Nucleus accumbens (tissue), 56 donors: Measurements from ENCODE around the gene ARL14EPL.

Source experiments
- DNase-seq, 56 donors: peaks; one replicate each; lab custom pipeline; 2025; lab: John Stamatoyannopoulos, UW

The ARL14EPL gene

GRCh38 chr5:116032094-116032517 lies at the start of gene ARL14EPL:
TSS of gene ARL14EPL (plus strand) at chr5:116032472. CDS start at chr5:116051466, 18,994 bp downstream.
- peak in 5 of 56 donors; percentile 1 to 11 (median 4) for DNase-seq

GRCh38 chr5:115983519-115983918 lies 48.8 kb upstream of the ARL14EPL start:
- DNase-seq, result no peak

- no peak for DNase-seq
These were observed 46.2 kb upstream of the ARL14EPL start for GRCh38 chr5:115985802-115986757.

- no peak for DNase-seq
These were observed 44.3 kb upstream of the ARL14EPL start for GRCh38 chr5:115988002-115988401.

- no peak for DNase-seq
These were observed 39.4 kb upstream of the ARL14EPL start for GRCh38 chr5:115992848-115993350.

GRCh38 chr5:115995351-115995750 lies 36.9 kb upstream of the ARL14EPL start:
- DNase-seq, result no peak

GRCh38 chr5:116002116-116002906 lies 30.0 kb upstream of the ARL14EPL start:
- DNase-seq, result no peak

- DNase-seq, result no peak
These were observed 28.0 kb upstream of the ARL14EPL start for GRCh38 chr5:116004248-116004647.

- DNase-seq, result no peak
These were observed 22.5 kb upstream of the ARL14EPL start for GRCh38 chr5:116009806-116010205.

- DNase-seq, result no peak
These were observed 21.2 kb upstream of the ARL14EPL start for GRCh38 chr5:116011046-116011445.

- no peak for DNase-seq
These were observed 19.0 kb upstream of the ARL14EPL start for GRCh38 chr5:116013207-116013785.

- no peak for DNase-seq
These were observed 18.3 kb upstream of the ARL14EPL start for GRCh38 chr5:116013936-116014335.

- no peak for DNase-seq
These were observed 8.7 kb upstream of the ARL14EPL start for GRCh38 chr5:116023619-116024018.

- DNase-seq, result peak in 3 of 56 donors; percentile 0 to 7 (median 2)
These were observed 6.4 kb upstream of the ARL14EPL start for GRCh38 chr5:116025866-116026265.

GRCh38 chr5:116032991-116033390 lies 719 bp downstream of the ARL14EPL start:
- no peak for DNase-seq

- DNase-seq, result no peak
These were observed 2.9 kb downstream of the ARL14EPL start for GRCh38 chr5:116035123-116035522.

- no peak for DNase-seq
These were observed 5.1 kb downstream of the ARL14EPL start for GRCh38 chr5:116037236-116037822.

- no peak for DNase-seq
These were observed 6.5 kb downstream of the ARL14EPL start for GRCh38 chr5:116038817-116039216.

GRCh38 chr5:116042375-116042774 lies 10.1 kb downstream of the ARL14EPL start:
- no peak for DNase-seq

- DNase-seq, result no peak
These were observed 11.8 kb downstream of the ARL14EPL start for GRCh38 chr5:116044073-116044472.
